ENCODE results near the gene JAM2.

JAM2 gene

DNA sequence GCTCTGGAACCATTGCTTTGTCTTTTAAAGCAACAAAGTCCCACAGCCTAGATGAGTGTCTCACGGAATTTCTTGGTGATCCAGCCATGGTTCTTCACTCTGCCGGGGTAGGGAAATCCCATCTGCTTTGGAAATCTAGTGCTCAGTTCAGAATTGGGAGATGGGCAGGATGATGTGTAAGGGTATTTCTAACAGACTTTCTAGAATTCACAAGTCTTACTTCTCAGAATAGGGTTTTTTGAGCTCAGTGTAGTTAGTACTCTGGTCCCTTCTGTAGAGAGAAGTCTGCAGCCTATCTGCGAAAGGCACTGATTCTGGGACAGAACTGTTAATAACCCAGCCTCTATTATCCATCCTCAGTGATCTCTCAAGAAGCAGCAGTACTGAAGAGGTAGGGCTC lies 121.0 kb downstream of the JAM2 start:
- in situ Hi-C loops (cut with HindIII; ENCODE audit: low sequenced_read_pairs): no loop called here
- TF ChIP-seq, protein P1, sequence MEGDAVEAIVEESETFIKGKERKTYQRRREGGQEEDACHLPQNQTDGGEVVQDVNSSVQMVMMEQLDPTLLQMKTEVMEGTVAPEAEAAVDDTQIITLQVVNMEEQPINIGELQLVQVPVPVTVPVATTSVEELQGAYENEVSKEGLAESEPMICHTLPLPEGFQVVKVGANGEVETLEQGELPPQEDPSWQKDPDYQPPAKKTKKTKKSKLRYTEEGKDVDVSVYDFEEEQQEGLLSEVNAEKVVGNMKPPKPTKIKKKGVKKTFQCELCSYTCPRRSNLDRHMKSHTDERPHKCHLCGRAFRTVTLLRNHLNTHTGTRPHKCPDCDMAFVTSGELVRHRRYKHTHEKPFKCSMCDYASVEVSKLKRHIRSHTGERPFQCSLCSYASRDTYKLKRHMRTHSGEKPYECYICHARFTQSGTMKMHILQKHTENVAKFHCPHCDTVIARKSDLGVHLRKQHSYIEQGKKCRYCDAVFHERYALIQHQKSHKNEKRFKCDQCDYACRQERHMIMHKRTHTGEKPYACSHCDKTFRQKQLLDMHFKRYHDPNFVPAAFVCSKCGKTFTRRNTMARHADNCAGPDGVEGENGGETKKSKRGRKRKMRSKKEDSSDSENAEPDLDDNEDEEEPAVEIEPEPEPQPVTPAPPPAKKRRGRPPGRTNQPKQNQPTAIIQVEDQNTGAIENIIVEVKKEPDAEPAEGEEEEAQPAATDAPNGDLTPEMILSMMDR (IDR thresholded peaks at IDR 0.05; ENCODE audit: low read depth, low read length, missing control alignments): no peak
- no peak overlapping the region for H3K4me3 ChIP-seq (ENCODE audit: low read depth, low read length)
- DNase-seq (ENCODE audit: low read depth): no peak

DNA sequence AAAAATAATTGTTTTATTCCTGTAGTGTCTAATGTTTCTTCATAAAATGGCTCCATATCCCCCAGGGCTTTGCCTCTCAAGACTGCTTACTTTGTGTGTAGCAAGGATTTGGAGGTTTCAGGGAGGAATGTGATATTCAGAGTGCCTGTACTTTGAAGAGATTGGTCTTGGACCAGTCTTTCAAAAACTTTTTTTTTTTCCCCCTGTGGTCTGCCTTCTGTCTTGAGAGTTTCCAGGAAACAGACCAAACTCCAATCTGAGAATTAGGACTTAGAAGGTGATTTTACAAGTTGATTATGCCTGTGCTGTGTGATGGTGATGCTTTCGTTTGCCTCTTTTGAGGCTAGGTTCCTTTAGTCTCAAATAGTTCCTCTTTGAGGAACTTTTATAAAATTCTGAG lies 121.6 kb downstream of the JAM2 start:
- no peak for DNase-seq (ENCODE audit: low read depth)
- in situ Hi-C loops (cut with HindIII; ENCODE audit: low sequenced_read_pairs): no loop called here

DNA sequence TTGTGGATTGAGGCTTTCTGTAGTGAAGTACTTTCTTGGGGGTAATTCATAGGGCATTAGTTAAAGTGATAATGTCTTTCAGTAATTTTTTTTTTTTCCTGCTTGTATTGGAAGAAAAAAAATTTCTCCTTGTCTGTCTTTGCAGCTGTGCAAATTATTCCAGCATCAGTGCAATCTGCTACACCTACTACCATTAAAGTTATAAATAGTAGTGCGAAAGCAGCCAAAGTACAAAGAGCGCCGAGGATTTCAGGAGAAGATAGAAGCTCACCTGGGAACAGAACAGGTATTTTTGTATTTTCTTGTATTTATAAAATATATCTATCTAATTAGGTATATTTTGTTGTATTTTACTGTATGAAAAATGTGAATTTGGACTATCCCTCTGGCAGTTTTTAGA lies 125.0 kb downstream of the JAM2 start:
- TF ChIP-seq, protein P1 (IDR thresholded peaks at IDR 0.05; ENCODE audit: low read depth, low read length, missing control alignments): no peak
- in situ Hi-C loops (cut with HindIII; ENCODE audit: low sequenced_read_pairs): no loop called here
- H3K4me3 ChIP-seq (ENCODE audit: low read depth, low read length): no peak overlapping the region
- DNase-seq (ENCODE audit: low read depth): no peak

More for the DNA sequence above, 121.6 kb downstream of the JAM2 start:
- TF ChIP-seq, protein P1 (IDR thresholded peaks at IDR 0.05; ENCODE audit: low read depth, low read length, missing control alignments): no peak
- no peak overlapping the region for H3K4me3 ChIP-seq (ENCODE audit: low read depth, low read length)
